OCI-LY3 (cell line): ENCODE measurements around the gene RPP38.

Experiments used
- H2AFZ ChIP-seq: fragments of 200-600, 300-600 bp; shearing (Covaris generic); 2 replicates; pipeline ENCODE4 v1.6.0; 2014; ENCODE audit warnings: antibody characterized with exemption, low read depth, low read length
- H3K27ac ChIP-seq: fragments of 200-600, 300-600 bp; sonication (generic); 2 replicates; pipeline ENCODE4 v1.5.1; 2014; ENCODE audit warnings: mild to moderate bottlenecking, low read length, moderate library complexity, mixed read lengths
- H3K27me3 ChIP-seq: fragments of 200-600, 300-600 bp; sonication (generic); 2 replicates; pipeline ENCODE4 v1.6.1; 2014; ENCODE audit warnings: low read depth, low read length, mixed read lengths
- H3K36me3 ChIP-seq: fragments of 200-600, 300-600 bp; sonication (generic); replicated peaks from 2 replicates; pipeline ENCODE3; 2014; ENCODE audit warnings: low read depth, low read length, mixed read lengths
- H3K4me1 ChIP-seq: fragments of 300-600, 200-600 bp; sonication (generic); 2 replicates; pipeline ENCODE4 v1.6.1; 2014; ENCODE audit warnings: low read length, mixed read lengths
- H3K4me2 ChIP-seq: fragments of 200-600, 300-600 bp; sonication (generic); 2 replicates; pipeline ENCODE4 v1.6.1; 2014; ENCODE audit warnings: low read length, mixed read lengths
- H3K4me3 ChIP-seq: fragments of 300-600, 200-600 bp; sonication (generic); 2 replicates; pipeline ENCODE4 v1.5.1; 2014; ENCODE audit warnings: antibody characterized with exemption, mild to moderate bottlenecking, low read length, moderate library complexity
- H3K79me2 ChIP-seq: fragments of 300-600, 200-600 bp; shearing (Covaris generic); 2 replicates; pipeline ENCODE4 v1.6.1; 2014; ENCODE audit warnings: mild to moderate bottlenecking, low read length, mixed read lengths
- H3K9ac ChIP-seq: fragments of 300-600, 200-600 bp; shearing (Covaris generic); 2 replicates; pipeline ENCODE4 v1.6.0; 2014; ENCODE audit warnings: mild to moderate bottlenecking, low read length, moderate library complexity
- H3K9me3 ChIP-seq: fragments of 200-600, 300-600 bp; shearing (Covaris generic); 2 replicates; pipeline ENCODE4 v1.6.1; 2014; ENCODE audit warnings: low read length, mixed read lengths; ENCODE audit not compliant: insufficient read depth
- H4K20me1 ChIP-seq: fragments of 200-600, 300-600 bp; sonication (generic); 2 replicates; pipeline ENCODE4 v1.6.1; 2016; ENCODE audit warnings: low read length, mixed read lengths; ENCODE audit not compliant: insufficient read depth
- CTCF ChIP-seq: fragments of 200-600, 300-600 bp; sonication (generic); IDR thresholded peaks from 2 replicates; pipeline ENCODE4 v1.5.1; 2014; ENCODE audit warnings: antibody characterized with exemption, low read length, low read depth
- EZH2phosphoT487 ChIP-seq: fragments of 200-600 bp; shearing (Covaris generic); IDR thresholded peaks from 2 replicates; pipeline ENCODE4 v1.6.1; 2018; ENCODE audit warnings: antibody characterized with exemption, mixed run types, low read depth

RPP38 gene

DNA sequence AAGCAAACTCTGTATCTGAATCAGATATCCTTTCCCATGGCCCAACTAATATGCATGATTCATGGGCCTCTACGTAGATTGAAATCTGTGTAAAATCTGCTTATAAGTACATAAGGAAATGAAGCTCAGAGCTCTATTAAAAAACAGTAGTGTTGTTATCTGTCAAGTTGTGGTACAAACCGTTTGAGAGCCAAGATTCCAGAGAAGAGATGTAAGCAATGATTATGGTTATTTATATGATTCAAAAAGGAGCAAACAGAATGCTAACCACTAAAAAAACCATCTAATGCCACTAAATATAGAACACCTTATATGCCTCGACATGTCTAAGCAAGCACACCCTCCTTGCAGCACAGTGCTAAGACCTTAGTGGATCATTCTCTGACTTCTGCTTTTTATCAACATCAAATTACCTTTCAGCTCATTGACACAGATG lies 26.6 kb downstream of the RPP38 start:
- H3K9ac ChIP-seq = no peak overlapping the region
- no peak overlapping the region for H3K27ac ChIP-seq
- no peaks in the 10 kb centered on the region for H3K79me2 ChIP-seq
- no peaks in the 10 kb centered on the region for H3K9me3 ChIP-seq
- no peaks in the 10 kb centered on the region for H3K36me3 ChIP-seq
- H2AFZ ChIP-seq = no peak overlapping the region
- no peak overlapping the region for H3K4me3 ChIP-seq
- H3K27me3 ChIP-seq = no peaks in the 10 kb centered on the region
- H3K4me1 ChIP-seq = peaks cover 9% of the 10 kb centered on the region; the same call in 1 of the 2 replicates
- H3K4me2 ChIP-seq = no peak overlapping the region
- TF ChIP-seq CTCF = no peak
- H4K20me1 ChIP-seq = no peaks in the 10 kb centered on the region

GRCh38 chr10:15124190-15124589 lies 27.0 kb downstream of the RPP38 start:
- no peaks in the 10 kb centered on the region for H3K27me3 ChIP-seq
- TF ChIP-seq CTCF (no peak), EZH2phosphoT487 (no peak)
- no peak overlapping the region for H3K4me2 ChIP-seq
- H4K20me1 ChIP-seq = no peaks in the 10 kb centered on the region
- no peak overlapping the region for H3K9ac ChIP-seq
- H3K4me3 ChIP-seq = no peak overlapping the region
- no peaks in the 10 kb centered on the region for H3K36me3 ChIP-seq
- no peak overlapping the region for H3K27ac ChIP-seq
- H3K4me1 ChIP-seq = peaks cover 9% of the 10 kb centered on the region; the same call in 1 of the 2 replicates
- no peak overlapping the region for H2AFZ ChIP-seq
- H3K9me3 ChIP-seq = no peaks in the 10 kb centered on the region
- no peaks in the 10 kb centered on the region for H3K79me2 ChIP-seq

DNA sequence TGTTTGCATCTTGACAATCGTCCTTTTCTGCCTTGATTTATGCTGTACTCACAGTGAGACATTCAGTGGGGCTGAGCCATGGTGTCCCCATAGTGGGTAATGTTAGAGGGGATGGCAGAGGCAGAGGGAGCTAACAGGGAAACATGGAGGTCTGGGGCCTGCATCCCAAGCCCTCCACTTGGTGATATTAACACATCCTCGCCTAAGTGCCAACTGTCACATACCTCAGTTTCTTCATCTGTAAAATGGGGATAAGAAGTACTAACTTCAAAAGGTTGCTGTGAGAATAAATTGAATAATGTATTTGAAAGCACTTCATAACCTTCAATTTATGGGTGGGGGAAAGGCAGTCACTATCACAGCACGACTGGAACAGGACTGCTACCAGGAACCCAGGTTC lies 27.8 kb downstream of the RPP38 start:
- no peak overlapping the region for H3K9ac ChIP-seq
- peaks cover 9% of the 10 kb centered on the region; the same call in 1 of the 2 replicates for H3K4me1 ChIP-seq
- no peak for TF ChIP-seq EZH2phosphoT487
- no peak for TF ChIP-seq CTCF
- no peaks in the 10 kb centered on the region for H3K9me3 ChIP-seq
- H3K4me2 ChIP-seq = no peak overlapping the region
- H3K27me3 ChIP-seq = no peaks in the 10 kb centered on the region
- H3K4me3 ChIP-seq = no peak overlapping the region
- H4K20me1 ChIP-seq = no peaks in the 10 kb centered on the region
- H3K79me2 ChIP-seq = no peaks in the 10 kb centered on the region
- H2AFZ ChIP-seq = no peak overlapping the region
- no peak overlapping the region for H3K27ac ChIP-seq
- H3K36me3 ChIP-seq = no peaks in the 10 kb centered on the region

DNA sequence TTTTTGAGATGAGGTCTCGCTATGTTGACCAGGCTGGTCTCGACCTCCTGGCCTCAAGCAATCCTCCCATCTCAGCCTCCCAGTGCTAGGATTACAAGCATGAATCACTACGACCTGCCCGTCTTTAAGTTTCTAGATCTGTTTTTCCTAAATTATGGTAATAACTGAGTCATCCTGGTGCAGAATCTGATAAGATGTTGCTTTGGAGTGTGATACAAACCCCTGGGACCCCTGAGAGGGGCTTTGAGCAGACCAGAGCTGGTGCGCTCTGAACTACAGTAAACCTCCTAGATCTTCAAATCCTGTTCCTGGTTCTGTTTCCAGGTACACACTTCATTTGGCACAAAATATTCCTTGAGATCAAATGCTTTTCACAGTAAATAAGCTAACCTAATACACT lies 34.2 kb downstream of the RPP38 start:
- no peaks in the 10 kb centered on the region for H3K79me2 ChIP-seq
- H4K20me1 ChIP-seq = no peaks in the 10 kb centered on the region
- no peak overlapping the region for H2AFZ ChIP-seq
- no peaks in the 10 kb centered on the region for H3K27me3 ChIP-seq
- H3K27ac ChIP-seq = no peak overlapping the region
- no peak overlapping the region for H3K4me3 ChIP-seq
- no peak overlapping the region for H3K9ac ChIP-seq
- H3K4me2 ChIP-seq = no peak overlapping the region
- no peaks in the 10 kb centered on the region for H3K4me1 ChIP-seq
- no peaks in the 10 kb centered on the region for H3K9me3 ChIP-seq
- TF ChIP-seq CTCF (no peak), EZH2phosphoT487 (no peak)
- H3K36me3 ChIP-seq = no peaks in the 10 kb centered on the region
